ENCODE data around the gene IL12A.

Gene IL12A

DNA sequence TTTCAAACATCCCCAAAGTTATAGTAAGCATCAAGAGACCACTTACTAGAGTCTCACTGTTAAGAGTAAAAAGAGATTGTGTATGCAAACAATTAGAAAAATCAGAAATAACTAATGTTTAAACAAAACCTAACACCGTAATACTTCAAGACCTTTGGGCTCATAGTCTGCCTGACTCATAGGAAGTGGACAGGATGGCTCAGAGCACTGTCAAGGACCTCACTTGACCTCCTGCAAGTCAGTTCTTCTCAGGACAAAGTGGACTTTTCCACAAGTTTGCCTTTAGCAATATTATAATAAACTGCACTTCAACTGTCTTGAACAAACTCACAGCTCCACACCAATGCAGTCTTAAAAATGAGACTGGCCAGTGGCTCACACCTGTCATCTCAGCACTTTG, 34.8 kb downstream of the IL12A start:
- no peaks in the 10 kb centered on the region for H4K20me1 ChIP-seq (ENCODE audit: low read depth, low read length)
- no peak overlapping the region for H3K27ac ChIP-seq (ENCODE audit: low read depth, low read length)
- H3F3A ChIP-seq (ENCODE audit: insufficient read depth): no peaks in the 10 kb centered on the region
- H3K4me3 ChIP-seq (ENCODE audit: insufficient read depth, low read length, poor library complexity, severe bottlenecking): no peak overlapping the region
- H3K27me3 ChIP-seq (ENCODE audit: low read length): no peaks in the 10 kb centered on the region
- no peak overlapping the region for H3K4me2 ChIP-seq (ENCODE audit: low read depth, low read length, poor library complexity, severe bottlenecking)
- no peak overlapping the region for H2AFZ ChIP-seq (ENCODE audit: low read depth, low read length, severe bottlenecking)
- TF ChIP-seq, protein P1, sequence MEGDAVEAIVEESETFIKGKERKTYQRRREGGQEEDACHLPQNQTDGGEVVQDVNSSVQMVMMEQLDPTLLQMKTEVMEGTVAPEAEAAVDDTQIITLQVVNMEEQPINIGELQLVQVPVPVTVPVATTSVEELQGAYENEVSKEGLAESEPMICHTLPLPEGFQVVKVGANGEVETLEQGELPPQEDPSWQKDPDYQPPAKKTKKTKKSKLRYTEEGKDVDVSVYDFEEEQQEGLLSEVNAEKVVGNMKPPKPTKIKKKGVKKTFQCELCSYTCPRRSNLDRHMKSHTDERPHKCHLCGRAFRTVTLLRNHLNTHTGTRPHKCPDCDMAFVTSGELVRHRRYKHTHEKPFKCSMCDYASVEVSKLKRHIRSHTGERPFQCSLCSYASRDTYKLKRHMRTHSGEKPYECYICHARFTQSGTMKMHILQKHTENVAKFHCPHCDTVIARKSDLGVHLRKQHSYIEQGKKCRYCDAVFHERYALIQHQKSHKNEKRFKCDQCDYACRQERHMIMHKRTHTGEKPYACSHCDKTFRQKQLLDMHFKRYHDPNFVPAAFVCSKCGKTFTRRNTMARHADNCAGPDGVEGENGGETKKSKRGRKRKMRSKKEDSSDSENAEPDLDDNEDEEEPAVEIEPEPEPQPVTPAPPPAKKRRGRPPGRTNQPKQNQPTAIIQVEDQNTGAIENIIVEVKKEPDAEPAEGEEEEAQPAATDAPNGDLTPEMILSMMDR (IDR thresholded peaks at IDR 0.05; ENCODE audit: insufficient read depth, low read length, poor library complexity, severe bottlenecking): no peak
- no peak for TF ChIP-seq EZH2phosphoT487 (conservative IDR thresholded peaks at IDR 0.05; ENCODE audit: low read length)
- no peaks in the 10 kb centered on the region for H3K79me2 ChIP-seq (ENCODE audit: insufficient read depth, low read length)
- no peaks in the 10 kb centered on the region for H3K9me2 ChIP-seq (replicated peaks; ENCODE audit: insufficient read depth, low read length)
- H3K36me3 ChIP-seq (ENCODE audit: low read length): no peaks in the 10 kb centered on the region
- H3K9me3 ChIP-seq (ENCODE audit: insufficient read depth, low read length): no peaks in the 10 kb centered on the region
- no peak overlapping the region for H3K9ac ChIP-seq (ENCODE audit: low read length)

GRCh38 chr3:160027541-160028195, 39.0 kb downstream of the IL12A start:
- Histone ChIP-seq H3K79me2 (ENCODE audit: insufficient read depth, low read length) (no peaks in the 10 kb centered on the region), H4K20me1 (ENCODE audit: low read depth, low read length) (no peaks in the 10 kb centered on the region), H3K4me3 (ENCODE audit: insufficient read depth, low read length, poor library complexity, severe bottlenecking) (no peak overlapping the region), H3K27me3 (ENCODE audit: low read length) (no peaks in the 10 kb centered on the region), H3K27ac (ENCODE audit: low read depth, low read length) (no peak overlapping the region), H3K4me2 (ENCODE audit: low read depth, low read length, poor library complexity, severe bottlenecking) (no peak overlapping the region), H3K36me3 (ENCODE audit: low read length) (no peaks in the 10 kb centered on the region), H3K9me2 (replicated peaks; ENCODE audit: insufficient read depth, low read length) (no peaks in the 10 kb centered on the region), H3F3A (ENCODE audit: insufficient read depth) (no peaks in the 10 kb centered on the region), H3K9ac (ENCODE audit: low read length) (no peak overlapping the region), H2AFZ (ENCODE audit: low read depth, low read length, severe bottlenecking) (no peak overlapping the region), H3K9me3 (ENCODE audit: insufficient read depth, low read length) (no peaks in the 10 kb centered on the region)
- TF ChIP-seq, protein P1 (IDR thresholded peaks at IDR 0.05; ENCODE audit: insufficient read depth, low read length, poor library complexity, severe bottlenecking): no peak
- no peak for TF ChIP-seq EZH2phosphoT487 (conservative IDR thresholded peaks at IDR 0.05; ENCODE audit: low read length)

DNA sequence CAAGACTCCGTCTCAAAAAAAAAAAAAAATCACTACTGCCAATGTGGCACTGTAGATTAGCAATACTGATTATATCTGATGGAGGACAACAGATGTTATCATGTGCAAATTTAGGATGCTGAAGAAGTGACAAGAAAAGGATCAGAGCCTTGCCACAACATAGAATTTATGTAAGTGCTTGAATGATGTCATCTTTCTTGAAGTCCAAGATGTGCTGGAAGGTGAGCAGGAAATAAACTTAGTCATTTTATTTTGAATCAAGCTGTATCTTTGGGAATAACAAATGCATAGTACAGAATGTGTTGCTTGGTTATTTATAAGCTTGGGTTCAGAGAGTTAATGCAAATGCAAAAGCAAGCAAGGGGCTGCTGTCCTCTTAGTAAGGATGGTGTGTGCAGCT, 47.1 kb downstream of the IL12A start:
- no peak for TF ChIP-seq EZH2phosphoT487 (conservative IDR thresholded peaks at IDR 0.05; ENCODE audit: low read length)
- TF ChIP-seq, protein P1 (IDR thresholded peaks at IDR 0.05; ENCODE audit: insufficient read depth, low read length, poor library complexity, severe bottlenecking): no peak
- Histone ChIP-seq H3K4me2 (ENCODE audit: low read depth, low read length, poor library complexity, severe bottlenecking) (no peak overlapping the region), H3K27me3 (ENCODE audit: low read length) (no peaks in the 10 kb centered on the region), H3K79me2 (ENCODE audit: insufficient read depth, low read length) (no peaks in the 10 kb centered on the region), H3K9me2 (replicated peaks; ENCODE audit: insufficient read depth, low read length) (no peaks in the 10 kb centered on the region), H3K9me3 (ENCODE audit: insufficient read depth, low read length) (no peaks in the 10 kb centered on the region), H4K20me1 (ENCODE audit: low read depth, low read length) (no peaks in the 10 kb centered on the region), H2AFZ (ENCODE audit: low read depth, low read length, severe bottlenecking) (no peak overlapping the region), H3K9ac (ENCODE audit: low read length) (no peak overlapping the region), H3K27ac (ENCODE audit: low read depth, low read length) (no peak overlapping the region), H3K36me3 (ENCODE audit: low read length) (no peaks in the 10 kb centered on the region), H3K4me3 (ENCODE audit: insufficient read depth, low read length, poor library complexity, severe bottlenecking) (no peak overlapping the region), H3F3A (ENCODE audit: insufficient read depth) (no peaks in the 10 kb centered on the region)
